ENCODE data around the gene MUTYH. TPM values are rescaled to one million over a fixed set of nuclear protein-coding genes. Genes with fewer than 3 reads are reported as not detected.

MUTYH gene
- 9.4 and 12.4 TPM in 2 replicates for total RNA-seq

DNA sequence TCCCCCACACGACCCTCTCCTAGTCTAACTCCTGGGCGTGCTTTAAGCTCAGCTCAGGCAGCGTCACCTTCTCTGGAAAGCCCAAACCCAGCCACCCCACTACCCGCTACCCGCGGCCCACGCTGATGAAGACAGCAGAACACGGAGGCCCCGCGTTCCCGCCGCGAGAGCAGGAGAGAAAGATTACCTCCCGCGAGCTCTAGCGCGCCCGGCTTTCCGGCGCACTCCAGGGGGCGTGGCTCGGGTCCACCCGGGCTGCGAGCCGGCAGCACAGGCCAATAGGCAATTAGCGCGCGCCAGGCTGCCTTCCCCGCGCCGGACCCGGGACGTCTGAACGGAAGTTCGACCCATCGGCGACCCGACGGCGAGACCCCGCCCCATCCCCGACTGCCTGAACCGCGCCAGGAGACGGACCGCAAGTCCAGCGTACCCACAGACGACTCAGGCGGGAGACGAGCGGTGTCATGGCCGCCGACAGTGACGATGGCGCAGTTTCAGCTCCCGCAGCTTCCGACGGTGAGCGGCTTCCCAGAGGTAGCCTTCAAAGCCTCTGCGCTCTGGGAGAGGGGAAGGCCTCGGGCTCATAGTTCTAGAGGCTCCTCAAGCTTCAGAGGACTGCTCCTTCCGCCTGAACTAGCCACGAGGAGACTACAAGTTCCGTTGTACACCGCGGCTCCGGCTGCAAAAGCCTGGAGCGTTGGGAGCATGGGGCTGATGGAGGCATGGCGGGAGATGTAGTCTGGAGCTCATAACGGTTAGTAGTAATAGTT, at the start of gene MUTYH, which contains the start of gene TOE1:
MUTYH (minus strand) TSS at position 652 of the 770 bp plus-strand sequence. CDS start 5,935 bp downstream, outside the sequence.
TOE1 (plus strand) TSS at position 382 of the 770 bp plus-strand sequence; CDS start at position 465, 83 bp downstream.

DNA sequence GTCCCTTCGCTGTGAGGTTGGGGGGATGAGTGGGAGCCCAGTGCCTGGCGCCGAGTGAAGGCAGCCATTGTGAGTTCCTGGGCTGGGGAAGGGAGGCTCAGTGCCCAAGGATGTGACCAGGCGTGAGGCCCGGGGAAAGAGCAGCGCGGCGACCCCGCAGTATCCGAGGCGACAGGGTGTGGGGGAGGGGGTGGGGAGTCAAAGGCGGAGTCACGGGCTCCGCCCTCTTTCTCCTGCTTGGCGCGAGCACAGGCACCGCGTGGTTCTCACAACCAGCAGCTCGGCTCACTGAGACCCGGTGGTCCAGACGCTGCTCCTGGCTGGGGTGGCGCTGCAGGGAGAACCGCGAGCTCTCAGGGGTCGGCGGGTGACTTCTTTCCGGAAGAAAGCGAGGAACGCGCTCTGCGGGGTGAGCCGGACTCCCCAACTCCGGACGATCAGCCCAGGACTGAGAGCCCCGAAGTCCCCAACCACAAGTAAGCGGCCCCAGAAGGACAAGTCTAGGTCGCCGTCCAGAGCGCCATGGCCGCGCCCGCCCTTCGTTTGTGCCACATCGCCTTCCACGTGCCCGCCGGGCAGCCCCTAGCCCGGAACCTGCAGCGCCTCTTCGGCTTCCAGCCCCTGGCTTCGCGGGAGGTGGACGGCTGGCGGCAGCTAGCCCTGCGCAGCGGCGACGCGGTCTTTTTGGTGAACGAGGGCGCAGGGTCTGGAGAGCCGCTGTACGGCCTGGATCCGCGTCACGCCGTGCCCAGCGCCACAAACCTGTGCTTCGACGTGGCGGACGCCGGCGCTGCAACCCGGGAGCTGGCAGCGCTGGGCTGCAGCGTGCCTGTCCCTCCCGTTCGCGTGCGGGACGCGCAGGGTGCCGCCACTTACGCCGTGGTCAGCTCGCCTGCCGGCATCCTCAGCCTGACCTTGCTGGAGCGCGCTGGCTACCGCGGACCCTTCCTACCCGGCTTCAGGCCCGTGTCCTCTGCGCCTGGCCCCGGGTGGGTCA, 13.3 kb downstream of the MUTYH start, which contains the start of gene HPDL:
HPDL (plus strand) TSS at position 269 of the 997 bp plus-strand sequence; CDS start at position 523, 254 bp downstream.

Other genes starting within 250 kb of the MUTYH start
- 0.26 and 0.86 TPM in 2 replicates for gene ZSWIM5, start 133.8 kb downstream of the MUTYH start, total RNA-seq
- 0.32 and 0.39 TPM in 2 replicates for gene HPDL, start 13.5 kb downstream of the MUTYH start, total RNA-seq
- 7.4 and 8.4 TPM in 2 replicates for gene TOE1, start 270 bp downstream of the MUTYH start, total RNA-seq
- 4.6 and 5.6 TPM in 2 replicates for gene TESK2, start 150.7 kb upstream of the MUTYH start, total RNA-seq
- gene CCDC163, start 159.6 kb upstream of the MUTYH start, total RNA-seq: 1.3 and 1.7 TPM in 2 replicates
- 3.7 and 4.9 TPM in 2 replicates for gene MMACHC, start 159.9 kb upstream of the MUTYH start, total RNA-seq
- gene PRDX1, start 181.4 kb upstream of the MUTYH start, total RNA-seq: 436 and 444 TPM in 2 replicates
- gene AKR1A1, start 210.4 kb upstream of the MUTYH start, total RNA-seq: 94.7 and 102 TPM in 2 replicates
- 35.4 and 37.4 TPM in 2 replicates for gene NASP, start 243.6 kb upstream of the MUTYH start, total RNA-seq

Measured in articular chondrocyte of knee joint (primary cell).